AG04449 (cell line): ENCODE results near the gene USP13.

Experiments
- CTCF ChIA-PET: fragments of 350-600 bp; formaldehyde crosslinking; extraction: SDS; loops from one replicate; lab custom pipeline; 2021; ENCODE audit warnings: antibody characterized with exemption; lab: Yijun Ruan, JAX
- POLR2A ChIA-PET: fragments of 400-600, 350-600 bp; formaldehyde crosslinking; extraction: SDS; loops from one replicate; lab custom pipeline; 2020; ENCODE audit warnings: antibody characterized with exemption, inconsistent platforms; lab: Yijun Ruan, JAX
- DNase-seq: peaks from one replicate; pipeline ENCODE4 v3.0.0-alpha.2; 2010; ENCODE audit warnings: low read depth, low spot score
- H3K4me3 ChIP-seq: 2 replicates; pipeline ENCODE4 v1.5.1; 2011; ENCODE audit warnings: low read depth, mild to moderate bottlenecking, control low read depth, low read length
- TF ChIP-seq, protein P1 (sequence below): IDR thresholded peaks from one replicate; pipeline ENCODE4 v1.5.1; 2011; ENCODE audit warnings: mild to moderate bottlenecking, moderate library complexity, low read length, control low read depth, inconsistent platforms; ENCODE audit not compliant: insufficient read depth; ENCODE audit errors: missing control alignments

The USP13 gene

DNA sequence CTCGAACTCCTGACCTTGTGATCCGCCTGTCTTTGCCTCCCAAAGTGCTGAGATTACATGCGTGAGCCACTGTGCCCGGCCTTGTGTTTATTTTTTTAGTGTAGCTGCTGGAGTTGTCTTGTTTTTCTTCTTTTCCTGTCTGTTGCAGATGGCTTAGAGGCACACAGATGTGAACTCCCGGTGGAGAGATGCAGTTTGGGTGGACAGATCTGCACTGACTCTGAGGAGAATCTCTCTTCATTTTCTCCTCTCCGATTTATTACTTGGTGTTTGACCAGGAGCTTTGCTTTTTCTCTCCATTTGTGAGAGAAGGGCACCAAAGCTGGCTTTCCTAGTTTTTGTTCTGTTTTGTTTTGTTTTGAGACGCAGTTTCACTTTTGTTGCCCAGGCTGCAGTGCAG, 62.7 kb downstream of the USP13 start:
- H3K4me3 ChIP-seq = no peak overlapping the region
- DNase-seq = no peak
- TF ChIP-seq, protein P1, sequence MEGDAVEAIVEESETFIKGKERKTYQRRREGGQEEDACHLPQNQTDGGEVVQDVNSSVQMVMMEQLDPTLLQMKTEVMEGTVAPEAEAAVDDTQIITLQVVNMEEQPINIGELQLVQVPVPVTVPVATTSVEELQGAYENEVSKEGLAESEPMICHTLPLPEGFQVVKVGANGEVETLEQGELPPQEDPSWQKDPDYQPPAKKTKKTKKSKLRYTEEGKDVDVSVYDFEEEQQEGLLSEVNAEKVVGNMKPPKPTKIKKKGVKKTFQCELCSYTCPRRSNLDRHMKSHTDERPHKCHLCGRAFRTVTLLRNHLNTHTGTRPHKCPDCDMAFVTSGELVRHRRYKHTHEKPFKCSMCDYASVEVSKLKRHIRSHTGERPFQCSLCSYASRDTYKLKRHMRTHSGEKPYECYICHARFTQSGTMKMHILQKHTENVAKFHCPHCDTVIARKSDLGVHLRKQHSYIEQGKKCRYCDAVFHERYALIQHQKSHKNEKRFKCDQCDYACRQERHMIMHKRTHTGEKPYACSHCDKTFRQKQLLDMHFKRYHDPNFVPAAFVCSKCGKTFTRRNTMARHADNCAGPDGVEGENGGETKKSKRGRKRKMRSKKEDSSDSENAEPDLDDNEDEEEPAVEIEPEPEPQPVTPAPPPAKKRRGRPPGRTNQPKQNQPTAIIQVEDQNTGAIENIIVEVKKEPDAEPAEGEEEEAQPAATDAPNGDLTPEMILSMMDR = no peak
- CTCF ChIA-PET = interaction anchor here (1.0 kb wide), 1 partner anchor 35 kb away, joined by 3 read pairs; no protein-coding TSS in a partner anchor
- POLR2A ChIA-PET = no interaction called here

DNA sequence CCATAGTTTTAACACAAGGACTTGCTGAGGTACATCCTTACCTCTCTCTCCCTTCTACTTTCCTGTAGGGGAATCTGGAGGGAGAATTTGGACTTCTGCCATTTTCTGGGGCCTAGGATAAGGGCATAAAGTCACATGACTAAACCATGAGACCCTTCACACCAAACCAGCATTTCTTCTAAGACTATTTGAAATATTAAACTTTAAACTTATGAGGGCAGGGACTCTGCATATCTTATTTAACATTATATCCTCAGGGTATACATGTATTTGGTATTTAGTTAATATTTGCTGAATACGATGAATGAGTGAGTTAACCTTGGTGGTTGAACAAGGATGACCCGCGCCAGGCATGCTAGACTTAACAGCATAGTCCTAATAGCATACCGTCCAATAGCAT, 63.4 kb downstream of the USP13 start:
- DNase-seq = no peak
- TF ChIP-seq, protein P1 = no peak
- POLR2A ChIA-PET = no interaction called here
- H3K4me3 ChIP-seq = no peak overlapping the region
- CTCF ChIA-PET = interaction anchor here (1.0 kb wide), 1 partner anchor 35 kb away, joined by 3 read pairs; no protein-coding TSS in a partner anchor

DNA sequence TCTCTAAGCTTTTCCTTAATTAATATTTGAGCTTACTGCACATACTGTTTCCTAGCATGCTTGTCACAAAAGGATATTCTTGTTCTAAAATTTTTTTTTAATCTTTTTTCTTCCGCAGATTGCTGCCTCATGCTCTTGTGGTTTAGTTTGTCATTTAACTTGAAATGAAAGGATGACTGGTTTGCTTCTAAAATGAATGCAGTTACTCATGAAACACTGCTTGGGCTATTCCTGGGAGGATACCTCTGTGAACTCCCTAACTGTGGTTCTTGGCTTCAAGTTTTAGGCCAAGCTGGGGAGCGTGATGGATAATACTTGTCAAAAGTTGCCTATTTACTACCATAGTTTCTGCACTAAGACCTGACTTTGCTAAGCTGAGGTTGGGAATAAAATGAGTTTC, 64.0 kb downstream of the USP13 start:
- H3K4me3 ChIP-seq = no peak overlapping the region
- ChIA-PET POLR2A (no interaction called here), CTCF (interaction anchor here (1.4 to 3.0 kb wide), 3 partner anchors 10 to 67 kb away, joined by 3 to 13 read pairs (median 6); no protein-coding TSS in a partner anchor)
- TF ChIP-seq, protein P1 = no peak
- DNase-seq = peak; percentile 74

DNA sequence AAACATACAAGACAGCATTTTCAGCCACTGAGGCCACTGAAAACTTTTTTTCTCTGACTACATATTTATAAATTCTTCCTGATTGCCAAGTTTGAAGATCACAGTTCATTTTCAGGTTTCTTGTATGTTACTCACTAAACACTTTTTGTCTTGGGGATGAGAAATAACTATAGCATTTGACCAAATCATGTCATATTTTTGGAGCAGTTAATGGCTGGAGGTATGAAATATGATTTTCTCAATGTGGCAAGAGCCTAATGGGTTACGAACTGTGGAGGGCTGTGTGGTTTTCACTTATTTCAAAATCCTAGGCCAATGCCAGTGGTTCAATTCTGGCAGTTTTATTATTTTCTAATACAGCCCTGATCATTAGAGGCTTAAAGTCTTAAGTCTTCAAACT, 64.4 kb downstream of the USP13 start:
- ChIA-PET CTCF (interaction anchor here (1.4 to 3.0 kb wide), 3 partner anchors 9 to 67 kb away, joined by 3 to 13 read pairs (median 6); no protein-coding TSS in a partner anchor), POLR2A (no interaction called here)
- TF ChIP-seq, protein P1 = no peak
- H3K4me3 ChIP-seq = no peak overlapping the region
- no peak for DNase-seq

DNA sequence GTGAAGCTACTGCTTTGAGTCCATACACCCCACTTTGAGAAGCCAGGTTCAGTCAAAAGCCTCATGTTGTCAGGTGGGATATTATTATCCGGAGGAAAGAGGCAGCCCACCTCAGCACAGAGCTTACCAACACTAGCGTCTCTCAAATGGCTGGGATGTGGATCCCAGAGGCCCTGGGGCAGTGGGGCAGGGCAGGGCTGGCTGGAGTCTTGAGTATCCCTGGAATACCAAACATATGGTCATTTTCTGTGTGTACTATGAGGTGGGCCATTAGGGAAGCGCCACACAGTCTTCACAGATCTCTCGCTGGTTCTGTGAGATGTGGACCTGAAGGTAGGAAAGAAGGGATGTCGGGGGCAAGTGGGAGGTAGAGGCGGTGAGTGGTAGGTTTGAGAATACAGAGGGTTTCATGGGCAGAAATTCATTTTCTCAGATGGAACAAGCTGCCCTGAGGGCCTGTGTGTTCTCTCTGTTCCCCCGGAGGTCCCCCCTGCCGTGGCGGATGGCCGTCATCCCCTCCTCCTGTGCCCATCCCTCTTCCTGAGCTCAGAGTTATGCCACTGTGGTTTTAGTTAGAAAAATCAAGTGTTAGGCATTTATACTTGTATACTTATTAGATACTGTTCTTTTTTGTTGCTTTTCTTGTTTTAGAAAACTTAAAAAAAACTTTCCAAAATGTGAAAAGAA, 66.4 kb downstream of the USP13 start:
- CTCF ChIA-PET = interaction anchor here (0.9 to 3.0 kb wide), 3 partner anchors 10 to 31 kb away, joined by 3 to 13 read pairs (median 3); no protein-coding TSS in a partner anchor
- POLR2A ChIA-PET = no interaction called here
- H3K4me3 ChIP-seq = no peak overlapping the region
- no peak for DNase-seq
- TF ChIP-seq, protein P1 = no peak

DNA sequence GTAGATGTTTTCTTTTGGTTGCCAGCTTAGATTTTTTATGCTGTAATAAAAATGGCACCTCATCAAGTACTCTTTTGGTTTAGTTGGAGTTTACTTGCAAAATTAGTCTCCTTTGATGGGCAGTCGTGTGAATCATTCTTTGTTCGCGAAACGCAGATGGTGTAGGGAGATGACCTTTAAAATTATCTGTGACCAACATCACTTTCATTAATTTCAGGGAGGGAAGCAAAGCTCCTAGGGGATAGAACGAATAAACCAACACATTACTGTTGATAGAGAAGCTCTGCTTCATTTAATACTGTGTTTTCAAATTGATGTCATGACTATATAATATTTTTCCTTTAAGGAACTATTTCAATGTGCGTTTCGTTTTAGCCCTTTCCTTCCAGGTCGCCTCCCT, 67.4 kb downstream of the USP13 start:
- TF ChIP-seq, protein P1 = no peak
- ChIA-PET POLR2A (no interaction called here), CTCF (interaction anchor here (0.9 to 1.3 kb wide), 2 partner anchors 30 to 34 kb away, joined by 3 read pairs; no protein-coding TSS in a partner anchor)
- H3K4me3 ChIP-seq = no peak overlapping the region
- DNase-seq = no peak
